ENCODE measurements around the gene EDN1. TPM values are rescaled to one million over a fixed set of nuclear protein-coding genes. Genes with fewer than 3 reads are reported as not detected.
"Not testable (repeated sequence)": the region's sequence is repeated elsewhere in the genome, so short reads cannot be mapped to it uniquely, and the experiment has no call there.

Gene EDN1
- total RNA-seq, 2 experiments from 2014 or later: 0.13 TPM; not detected in 1

GRCh38 chr6:12314751-12315150 lies 24.6 kb downstream of the EDN1 start:
- ChIA-PET POLR2A (no interaction called here), CTCF (no interaction called here)

- CTCF ChIA-PET: no interaction called here
- POLR2A ChIA-PET: interaction anchor here (0.6 kb wide), 1 partner anchor 676 kb away, joined by 5 read pairs; no protein-coding TSS in a partner anchor
These were observed 25.3 kb downstream of the EDN1 start for GRCh38 chr6:12315292-12316081.

- POLR2A ChIA-PET: no interaction called here
- CTCF ChIA-PET: no interaction called here
These were observed 28.6 kb downstream of the EDN1 start for GRCh38 chr6:12318749-12319148.

GRCh38 chr6:12320074-12320473 lies 29.9 kb downstream of the EDN1 start:
- POLR2A ChIA-PET, CTCF ChIA-PET: not testable (repeated sequence)

GRCh38 chr6:12324099-12324498 lies 33.9 kb downstream of the EDN1 start:
- POLR2A ChIA-PET: no interaction called here
- CTCF ChIA-PET: no interaction called here

- CTCF ChIA-PET: no interaction called here
These were observed 34.6 kb downstream of the EDN1 start for GRCh38 chr6:12324748-12325147.

GRCh38 chr6:12325872-12326271 lies 35.7 kb downstream of the EDN1 start:
- CTCF ChIA-PET: no interaction called here
- POLR2A ChIA-PET: no interaction called here

More at GRCh38 chr6:12324748-12325147, 34.6 kb downstream of the EDN1 start:
- POLR2A ChIA-PET: no interaction called here

- ChIA-PET POLR2A (no interaction called here), CTCF (no interaction called here)
These were observed 37.2 kb downstream of the EDN1 start for GRCh38 chr6:12327391-12327790.

GRCh38 chr6:12327988-12328387 lies 37.8 kb downstream of the EDN1 start:
- POLR2A ChIA-PET: no interaction called here
- CTCF ChIA-PET: no interaction called here

GRCh38 chr6:12328701-12329100 lies 38.5 kb downstream of the EDN1 start:
- CTCF ChIA-PET: no interaction called here
- POLR2A ChIA-PET: no interaction called here

GRCh38 chr6:12331474-12331873 lies 41.3 kb downstream of the EDN1 start:
- ChIA-PET CTCF (no interaction called here), POLR2A (no interaction called here)

GRCh38 chr6:12331951-12332749 lies 42.0 kb downstream of the EDN1 start:
- ChIA-PET POLR2A (no interaction called here), CTCF (no interaction called here)

- POLR2A ChIA-PET, CTCF ChIA-PET: not testable (repeated sequence)
These were observed 42.6 kb downstream of the EDN1 start for GRCh38 chr6:12332750-12333079.

- ChIA-PET POLR2A (no interaction called here), CTCF (no interaction called here)
These were observed 43.0 kb downstream of the EDN1 start for GRCh38 chr6:12333128-12333527.

GRCh38 chr6:12334526-12335130 lies 44.5 kb downstream of the EDN1 start:
- POLR2A ChIA-PET: no interaction called here
- CTCF ChIA-PET: no interaction called here

GRCh38 chr6:12335131-12335527 lies 45.0 kb downstream of the EDN1 start:
- CTCF ChIA-PET: no interaction called here
- POLR2A ChIA-PET: no interaction called here

- ChIA-PET POLR2A (no interaction called here), CTCF (no interaction called here)
These were observed 45.6 kb downstream of the EDN1 start for GRCh38 chr6:12335717-12336116.

GRCh38 chr6:12336121-12336971 lies 46.2 kb downstream of the EDN1 start:
- ChIA-PET POLR2A (no interaction called here), CTCF (no interaction called here)

- CTCF ChIA-PET: no interaction called here
- POLR2A ChIA-PET: no interaction called here
These were observed 48.9 kb downstream of the EDN1 start for GRCh38 chr6:12339022-12339421.

- ChIA-PET POLR2A (no interaction called here), CTCF (no interaction called here)
These were observed 49.8 kb downstream of the EDN1 start for GRCh38 chr6:12339808-12340487.

All from activated CD8-positive, alpha-beta memory T cell treated with anti-CD3 and anti-CD28 coated beads for 36 hours (primary cell).